Sigmoid colon (tissue), 7 donors: ENCODE results near the gene BRD8. TPM values are rescaled to one million over a fixed set of nuclear protein-coding genes. Genes with fewer than 3 reads are reported as not detected.
A peak's percentile ranks its signal among the peaks of the same experiment; 100 is the strongest.

Source experiments
- DNase-seq: peaks from one replicate; pipeline ENCODE4 v3.0.0-alpha.2; 2019
- H3K27ac ChIP-seq, 4 donors: fragments of 200-600 bp; sonication (generic); one replicate each; pipeline ENCODE4 v1.5.1; 2016 to 2019; ENCODE audit warnings: mild to moderate bottlenecking in 1 of 4
- H3K27me3 ChIP-seq, 3 donors: fragments of 200-600 bp; sonication (generic); one replicate each; pipeline ENCODE4 v1.5.1; 2019; ENCODE audit warnings: mild to moderate bottlenecking in 1 of 3
- H3K36me3 ChIP-seq, 4 donors: fragments of 200-600 bp; sonication (generic); one replicate each; pipeline ENCODE4 v1.5.1; 2016 to 2019
- H3K4me1 ChIP-seq, 4 donors: fragments of 200-600 bp; sonication (generic); one replicate each; pipeline ENCODE4 v1.5.1; 2017 to 2019
- H3K4me3 ChIP-seq, 4 donors: fragments of 200-600 bp; sonication (generic); one replicate each; pipeline ENCODE4 v1.5.1; 2017 to 2019; ENCODE audit warnings: mild to moderate bottlenecking in 2 of 4, moderate library complexity in 1 of 4
- H3K9me3 ChIP-seq, 4 donors: fragments of 200-600 bp in 3 of 4; sonication (generic) in 3 of 4; one replicate each; pipeline versions ENCODE4 v1.5.1 to v1.6.1; 2013 to 2019
- CTCF ChIP-seq, 4 experiments: fragments of 450-650 bp in 3 of 4; fragments of 200-600 bp in 1 of 4; IDR thresholded peaks; one replicate each; pipeline ENCODE4 v1.5.1; 2016 to 2019; ENCODE audit warnings: antibody characterized with exemption in 4 of 4, mild to moderate bottlenecking in 3 of 4, moderate library complexity in 2 of 4
- EP300 ChIP-seq, 4 donors: sonication (generic); formaldehyde crosslinking; IDR thresholded peaks; one replicate each; pipeline ENCODE4 v1.6.1; 2017; ENCODE audit warnings: antibody characterized with exemption in 4 of 4
- POLR2A ChIP-seq, 2 donors: fragments of 450-650 bp; IDR thresholded peaks; one replicate each; pipeline ENCODE4 v1.6.1; 2016; ENCODE audit warnings: antibody characterized with exemption in 2 of 2, mild to moderate bottlenecking in 2 of 2, moderate library complexity in 2 of 2
- POLR2AphosphoS5 ChIP-seq, 4 donors: sonication (generic); formaldehyde crosslinking; IDR thresholded peaks; one replicate each; pipeline ENCODE4 v1.6.1; 2017; ENCODE audit warnings: antibody characterized with exemption in 4 of 4
- WGBS, 2 donors: extraction: QIAGEN DNeasy Blood & Tissue Kit; methylation state at CpG; one replicate each; pipeline ENCODE4 v1.1.7; 2013; 5-methylcytosine and 5-hydroxymethylcytosine counted together
- intact Hi-C: fragments of 100-400 bp; cut with DNase I; formaldehyde crosslinking; loops from one replicate; pipeline ENCODE4 v1.15.1; 2023
- polyA plus RNA-seq, 3 donors: library from polyadenylated mRNA; stranded (reverse); fragments of 200-250 nt; gene quantifications; one replicate each; pipeline ENCODE4 v1.2.3, GENCODE V29; 2013
- total RNA-seq, 4 donors: library from RNA; depleted of rRNA; stranded (reverse); fragments of >200 nt; gene quantifications; one replicate each; pipeline ENCODE4 v1.1.0, GENCODE V29; 2016
- donor health status: healthy with polysubstance abuse.
- donor health status: Bipolar disorder and iron deficiency.
- donor health status: healthy.

The BRD8 gene
- total RNA-seq, result 10 to 100 TPM; 48.5 to 52.3 (median 50.5) TPM
- 10 to 100 TPM; 13.4 to 30.5 (median 21.0) TPM for polyA plus RNA-seq

GRCh38 chr5:138178516-138179276 is at the start of gene BRD8, which contains the start of gene KIF20A:
Gene BRD8 (minus strand): TSS chr5:138178630. CDS start chr5:138178614, 16 bp downstream.
Gene KIF20A (plus strand): TSS chr5:138179112. CDS start chr5:138179681, 569 bp downstream.
- peaks cover 0 to 27% (median 20%) of the 10 kb centered on the region in 4 donors for H3K4me1 ChIP-seq
- peak within 1 kb of the TSS; percentile 74 to 93 (median 87) for H3K27ac ChIP-seq
- WGBS, 2 donors, result 0 to 1% methylated on average over 41 of the region's 41 CpGs
- intact Hi-C loops, result loop anchor here (2.0 to 5.0 kb wide), 3 partner anchors 34 to 154 kb away; partner anchors contain the start of genes CDC23, CDC25C and FAM13B
- H3K36me3 ChIP-seq, result peaks cover 0 to 31% (median 10%) of the 10 kb centered on the region in 4 donors
- no peaks in the 10 kb centered on the region for H3K27me3 ChIP-seq
- H3K9me3 ChIP-seq, result no peaks in the 10 kb centered on the region
- peak within 1 kb of the TSS; percentile 70 to 79 (median 76) for H3K4me3 ChIP-seq
- DNase-seq, result peak; percentile 98
- TF ChIP-seq POLR2AphosphoS5 (IDR thresholded peaks at IDR 0.05) (peak; percentile 46 to 88 (median 76)), POLR2A (IDR thresholded peaks at IDR 0.05) (peak in 1 of 2 donors; percentile 23), CTCF (IDR thresholded peaks at IDR 0.05) (no peak), EP300 (IDR thresholded peaks at IDR 0.05) (peak in 2 of 4 donors; percentile 5 to 64)

GRCh38 chr5:138226910-138227309 is 48.5 kb upstream of the BRD8 start:
- H3K9me3 ChIP-seq, result peaks cover 0 to 5% (median 0%) of the 10 kb centered on the region in 4 donors
- intact Hi-C loops, result no loop called here
- no peak overlapping the region for H3K4me3 ChIP-seq
- no peak for DNase-seq
- H3K36me3 ChIP-seq, result no peaks in the 10 kb centered on the region
- H3K27ac ChIP-seq, result no peak overlapping the region
- peaks cover 0 to 16% (median 2%) of the 10 kb centered on the region in 4 donors for H3K4me1 ChIP-seq
- no peaks in the 10 kb centered on the region for H3K27me3 ChIP-seq
- no peak for TF ChIP-seq POLR2A (IDR thresholded peaks at IDR 0.05)
- no peak for TF ChIP-seq POLR2AphosphoS5 (IDR thresholded peaks at IDR 0.05)
- TF ChIP-seq EP300 (IDR thresholded peaks at IDR 0.05), result no peak

- Histone ChIP-seq H3K4me1 (peaks cover 0 to 7% (median 0%) of the 10 kb centered on the region in 4 donors), H3K27me3 (no peaks in the 10 kb centered on the region), H3K36me3 (no peaks in the 10 kb centered on the region), H3K27ac (no peak overlapping the region), H3K4me3 (no peak overlapping the region), H3K9me3 (peaks cover 0 to 5% (median 0%) of the 10 kb centered on the region in 4 donors)
- no peak for DNase-seq
- intact Hi-C loops, result no loop called here
- no peak for TF ChIP-seq POLR2A (IDR thresholded peaks at IDR 0.05)
- TF ChIP-seq POLR2AphosphoS5 (IDR thresholded peaks at IDR 0.05), result no peak
- no peak for TF ChIP-seq EP300 (IDR thresholded peaks at IDR 0.05)
- TF ChIP-seq CTCF (IDR thresholded peaks at IDR 0.05), result no peak
- 71 to 85% methylated on average over 6 of the region's 6 CpGs for WGBS, 2 donors
Measured at GRCh38 chr5:138224712-138225111, 46.3 kb upstream of the BRD8 start.

GRCh38 chr5:138223532-138223931 is 45.1 kb upstream of the BRD8 start:
- Histone ChIP-seq H3K9me3 (peaks cover 0 to 5% (median 0%) of the 10 kb centered on the region in 4 donors), H3K4me3 (no peak overlapping the region), H3K27me3 (no peaks in the 10 kb centered on the region), H3K36me3 (no peaks in the 10 kb centered on the region), H3K4me1 (peaks cover 0 to 7% (median 0%) of the 10 kb centered on the region in 4 donors), H3K27ac (no peak overlapping the region)
- no peak for DNase-seq
- intact Hi-C loops, result loop anchor here (1.0 kb wide), 1 partner anchor 60 kb away; no protein-coding TSS in a partner anchor
- 97 to 100% methylated on average over 1 of the region's 1 CpG for WGBS, 2 donors
- TF ChIP-seq POLR2A (IDR thresholded peaks at IDR 0.05), result no peak
- TF ChIP-seq EP300 (IDR thresholded peaks at IDR 0.05), result no peak
- no peak for TF ChIP-seq CTCF (IDR thresholded peaks at IDR 0.05)
- TF ChIP-seq POLR2AphosphoS5 (IDR thresholded peaks at IDR 0.05), result no peak

- no peak for TF ChIP-seq EP300 (IDR thresholded peaks at IDR 0.05)
- TF ChIP-seq POLR2AphosphoS5 (IDR thresholded peaks at IDR 0.05), result no peak
- TF ChIP-seq CTCF (IDR thresholded peaks at IDR 0.05), result no peak
- TF ChIP-seq POLR2A (IDR thresholded peaks at IDR 0.05), result no peak
- no peak for DNase-seq
- 74 to 92% methylated on average over 2 of the region's 2 CpGs for WGBS, 2 donors
Measured at GRCh38 chr5:138216799-138217198, 38.4 kb upstream of the BRD8 start.

More at GRCh38 chr5:138216799-138217198, 38.4 kb upstream of the BRD8 start:
- intact Hi-C loops, result no loop called here
- H3K27me3 ChIP-seq, result no peaks in the 10 kb centered on the region
- H3K36me3 ChIP-seq, result no peaks in the 10 kb centered on the region
- H3K9me3 ChIP-seq, result no peaks in the 10 kb centered on the region
- H3K4me3 ChIP-seq, result no peak overlapping the region
- H3K4me1 ChIP-seq, result peaks cover 0 to 17% (median 15%) of the 10 kb centered on the region in 4 donors
- H3K27ac ChIP-seq, result no peak overlapping the region
